A549 (cell line): Measurements from ENCODE around the gene ADCY2. TPM values are rescaled to one million over a fixed set of nuclear protein-coding genes. Genes with fewer than 3 reads are reported as not detected.

Experiments
- ATAC-seq, 2 experiments: fragments of 200-7000 bp in 1 of 2; fragments of >200 bp in 1 of 2; cut with Nextera tagmentation in 1 of 2; cut with Tn5 transposase in 1 of 2; 3 replicates each; pipeline versions ENCODE4 v1.8.0 to v1.9.1; 2018 to 2020; ENCODE audit warnings: mild to moderate bottlenecking in 1 of 2, moderate library complexity in 1 of 2
- CTCF ChIA-PET: fragments of 300-600 bp; sonication (Branson Sonifier 250); formaldehyde crosslinking; extraction: SDS; loops from one replicate; lab custom pipeline; 2021; ENCODE audit warnings: antibody characterized with exemption, inconsistent platforms; lab: Yijun Ruan, JAX
- POLR2A ChIA-PET: fragments of 350-600 bp; formaldehyde crosslinking; extraction: SDS; loops from one replicate; lab custom pipeline; 2021; ENCODE audit warnings: antibody characterized with exemption, inconsistent platforms; lab: Yijun Ruan, JAX
- DNase-seq, 2 experiments: peaks; one replicate each; pipeline versions ENCODE4 v3.0.0 to v3.0.0-alpha.2; 2011 to 2016; ENCODE audit warnings: low read depth in 1 of 2, low spot score in 1 of 2
- FAIRE-seq: peaks from 2 replicates; lab custom pipeline; 2011; peaks lifted over from hg19 to GRCh38; lab: Jason Lieb, UNC
- H3K27ac ChIP-seq, 2 experiments: fragments of >200 bp; sonication (Bioruptor Twin); formaldehyde crosslinking; 3 replicates each; pipeline ENCODE4 v1.5.1; 2016 to 2017
- H3K4me1 ChIP-seq: fragments of >200 bp; sonication (Bioruptor Twin); formaldehyde crosslinking; 3 replicates; pipeline ENCODE4 v1.6.1; 2016
- H3K4me2 ChIP-seq: fragments of >200 bp; sonication (Bioruptor Twin); formaldehyde crosslinking; 3 replicates; pipeline ENCODE4 v1.6.1; 2016
- H3K4me3 ChIP-seq: fragments of >200 bp; sonication (Bioruptor Twin); formaldehyde crosslinking; 3 replicates; pipeline ENCODE4 v1.5.1; 2016
- H3K9me3 ChIP-seq: fragments of >200 bp; sonication (Bioruptor Twin); formaldehyde crosslinking; 3 replicates; pipeline ENCODE4 v1.6.1; 2016
- BHLHE40 ChIP-seq: IDR thresholded peaks from 2 replicates; pipeline ENCODE4 v1.6.1; 2012; ENCODE audit warnings: low read depth, low read length, inconsistent platforms
- CBX2 ChIP-seq: fragments of 200-600 bp; sonication (generic); IDR thresholded peaks from 2 replicates; pipeline ENCODE4 v1.6.1; 2016; ENCODE audit warnings: low read depth, mild to moderate bottlenecking, borderline replicate concordance
- CHD4 ChIP-seq: fragments of 200-600 bp; sonication (generic); IDR thresholded peaks from 2 replicates; pipeline ENCODE4 v1.6.1; 2016; ENCODE audit warnings: antibody characterized with exemption, mild to moderate bottlenecking, borderline replicate concordance
- EHMT2 ChIP-seq: fragments of 200-600 bp; sonication (generic); IDR thresholded peaks from 2 replicates; pipeline ENCODE4 v1.6.1; 2016; ENCODE audit warnings: antibody characterized with exemption, low read depth, mild to moderate bottlenecking, moderate library complexity
- ESRRA ChIP-seq: fragments of 150-350 bp; IDR thresholded peaks from 2 replicates; pipeline ENCODE4 v1.6.1; 2014; ENCODE audit warnings: mild to moderate bottlenecking, low read length, borderline replicate concordance
- FOSL2 ChIP-seq, 2 experiments: fragments of 450-650 bp in 1 of 2; fragments of >200 bp in 1 of 2; sonication (Bioruptor Twin) in 1 of 2; formaldehyde crosslinking; IDR thresholded peaks; 2 replicates each; pipeline versions ENCODE4 v1.5.0 to v1.6.1; 2016 to 2020; ENCODE audit warnings: mild to moderate bottlenecking in 1 of 2, moderate library complexity in 1 of 2
- FOXS1 ChIP-seq: fragments of 250-450 bp; sonication (Bioruptor Pico); IDR thresholded peaks from 2 replicates; pipeline ENCODE4 v1.5.0; 2020; ENCODE audit warnings: mild to moderate bottlenecking, moderate library complexity
- HDAC2 ChIP-seq: fragments of 200-600 bp; sonication (generic); IDR thresholded peaks from 2 replicates; pipeline ENCODE4 v1.6.1; 2016
- HOXB13 ChIP-seq: fragments of 250-450 bp; sonication (Bioruptor Pico); IDR thresholded peaks from 2 replicates; pipeline ENCODE4 v1.5.0; 2020; ENCODE audit warnings: low read depth, mild to moderate bottlenecking, moderate library complexity
- KDM1A ChIP-seq: fragments of 200-600 bp; sonication (generic); IDR thresholded peaks from 2 replicates; pipeline ENCODE4 v1.6.1; 2016; ENCODE audit warnings: low read depth, mild to moderate bottlenecking
- MYC ChIP-seq: IDR thresholded peaks from 2 replicates; pipeline ENCODE4 v1.6.1; 2012; ENCODE audit warnings: mild to moderate bottlenecking, inconsistent platforms, low read length, improper control_type of control experiment, borderline replicate concordance
- NFE2L2 ChIP-seq: fragments of 150-350 bp; conservative IDR thresholded peaks from 2 replicates; pipeline ENCODE4 v1.6.1; 2014; ENCODE audit warnings: low read length
- SREBF2 ChIP-seq: fragments of 450-650 bp; IDR thresholded peaks from 2 replicates; pipeline ENCODE4 v1.6.1; 2014; ENCODE audit warnings: mild to moderate bottlenecking, moderate library complexity
- TFCP2L1 ChIP-seq: fragments of 250-450 bp; sonication (Bioruptor Pico); IDR thresholded peaks from 2 replicates; pipeline ENCODE4 v1.5.0; 2021; ENCODE audit warnings: mild to moderate bottlenecking
- TP53 ChIP-seq: fragments of 250-450 bp; sonication (Bioruptor Pico); IDR thresholded peaks from 2 replicates; pipeline ENCODE4 v1.5.0; 2021; ENCODE audit warnings: mild to moderate bottlenecking, moderate library complexity
- ZNF302 ChIP-seq: fragments of 250-450 bp; sonication (Bioruptor Pico); IDR thresholded peaks from 2 replicates; pipeline ENCODE4 v1.9.0; 2021; ENCODE audit warnings: inconsistent platforms, mild to moderate bottlenecking, moderate library complexity
- WGBS: methylation state at CpG from one replicate; pipeline ENCODE4 v1.1.6; 2017; ENCODE audit errors: missing lambda C conversion rate; 5-methylcytosine and 5-hydroxymethylcytosine counted together
- polyA plus RNA-seq, 4 experiments: library from polyadenylated mRNA; depleted of rRNA in 3 of 4; stranded (reverse); fragments of >200 nt; fragmentation: RNase III in 1 of 4; extraction: RNeasy Plus Mini Kit Qiagen cat#74134 plus additional on column Dnase treatment in 1 of 4; gene quantifications; 2 replicates in 3 of 4; 3 replicates in 1 of 4; pipeline ENCODE4 v1.2.3, GENCODE V29; 2011 to 2017
- TF ChIP-seq, protein P1 (sequence below): IDR thresholded peaks from 2 replicates; pipeline ENCODE4 v1.6.1; 2012; ENCODE audit warnings: low read depth, borderline replicate concordance
- TF ChIP-seq, protein P2 (sequence below): IDR thresholded peaks from 2 replicates; pipeline ENCODE4 v1.6.1; 2012
- TF ChIP-seq, protein P3 (sequence below): fragments of 200-600 bp; sonication (generic); IDR thresholded peaks from 2 replicates; pipeline ENCODE4 v1.6.1; 2016; ENCODE audit warnings: antibody characterized with exemption, mild to moderate bottlenecking, moderate library complexity
- TF ChIP-seq, protein P4 (sequence below): fragments of 450-650 bp; IDR thresholded peaks from 2 replicates; pipeline ENCODE4 v1.6.1; 2014; ENCODE audit warnings: antibody characterized with exemption
- TF ChIP-seq, protein P5 (sequence below): fragments of 150-350 bp; IDR thresholded peaks from 2 replicates; pipeline ENCODE4 v1.6.1; 2014; ENCODE audit warnings: low read depth, mild to moderate bottlenecking, low read length

Gene ADCY2
- polyA plus RNA-seq, 2 of the 4 experiments (the other 2 are of a cell fraction) = not detected

DNA sequence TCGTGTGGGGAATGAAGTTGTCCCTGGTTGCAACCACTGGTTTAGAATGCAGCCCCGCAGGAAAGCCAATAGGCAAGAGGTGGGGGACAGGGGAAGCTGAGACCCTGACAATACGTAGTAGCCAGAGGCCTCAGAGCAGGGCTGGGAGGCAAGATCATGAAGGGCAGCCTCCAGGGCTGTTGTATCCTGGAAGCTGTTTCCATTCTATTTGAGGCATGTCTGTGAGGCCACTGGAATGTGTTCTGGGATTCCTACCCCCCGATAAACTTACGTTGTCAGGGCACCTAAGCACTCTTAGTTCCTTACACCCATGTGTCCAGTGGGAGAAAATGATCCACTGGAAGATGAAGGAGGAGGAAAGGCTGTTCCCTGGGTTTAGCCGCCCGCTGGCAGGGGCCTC is 277.7 kb downstream of the ADCY2 start (continued):
- TF ChIP-seq, protein P1, sequence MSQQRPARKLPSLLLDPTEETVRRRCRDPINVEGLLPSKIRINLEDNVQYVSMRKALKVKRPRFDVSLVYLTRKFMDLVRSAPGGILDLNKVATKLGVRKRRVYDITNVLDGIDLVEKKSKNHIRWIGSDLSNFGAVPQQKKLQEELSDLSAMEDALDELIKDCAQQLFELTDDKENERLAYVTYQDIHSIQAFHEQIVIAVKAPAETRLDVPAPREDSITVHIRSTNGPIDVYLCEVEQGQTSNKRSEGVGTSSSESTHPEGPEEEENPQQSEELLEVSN = no peak
- TF ChIP-seq, protein P2, sequence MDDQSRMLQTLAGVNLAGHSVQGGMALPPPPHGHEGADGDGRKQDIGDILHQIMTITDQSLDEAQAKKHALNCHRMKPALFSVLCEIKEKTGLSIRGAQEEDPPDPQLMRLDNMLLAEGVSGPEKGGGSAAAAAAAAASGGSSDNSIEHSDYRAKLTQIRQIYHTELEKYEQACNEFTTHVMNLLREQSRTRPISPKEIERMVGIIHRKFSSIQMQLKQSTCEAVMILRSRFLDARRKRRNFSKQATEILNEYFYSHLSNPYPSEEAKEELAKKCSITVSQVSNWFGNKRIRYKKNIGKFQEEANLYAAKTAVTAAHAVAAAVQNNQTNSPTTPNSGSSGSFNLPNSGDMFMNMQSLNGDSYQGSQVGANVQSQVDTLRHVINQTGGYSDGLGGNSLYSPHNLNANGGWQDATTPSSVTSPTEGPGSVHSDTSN = no peak
- TF ChIP-seq ZNF302 (CRISPR knock-in tag) = no peak
- TF ChIP-seq EHMT2 = no peak
- TF ChIP-seq FOSL2 (IDR thresholded peaks at IDR 0.05) = no peak
- TF ChIP-seq FOSL2 (CRISPR knock-in tag; IDR thresholded peaks at IDR 0.05) = no peak
- no peak for TF ChIP-seq CHD4

DNA sequence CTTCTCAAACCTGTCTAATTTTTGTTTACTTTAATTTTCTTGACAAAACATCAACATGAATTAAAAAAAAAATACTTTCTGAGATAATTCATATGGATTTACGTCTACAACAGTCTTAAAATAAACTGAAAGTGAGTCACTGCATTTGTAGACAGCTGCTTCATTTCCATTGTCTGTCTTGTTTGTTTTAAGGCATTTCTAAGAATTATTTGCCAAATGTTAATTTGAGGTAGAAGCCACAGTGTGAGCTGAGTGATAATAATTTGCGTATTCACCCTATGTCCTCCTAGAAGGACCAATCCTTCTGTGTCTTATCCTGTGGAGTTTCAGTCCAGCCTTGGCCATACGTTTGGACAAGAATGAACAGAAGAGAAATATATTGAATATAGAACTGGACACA is 280.5 kb downstream of the ADCY2 start:
- TF ChIP-seq, protein P3, sequence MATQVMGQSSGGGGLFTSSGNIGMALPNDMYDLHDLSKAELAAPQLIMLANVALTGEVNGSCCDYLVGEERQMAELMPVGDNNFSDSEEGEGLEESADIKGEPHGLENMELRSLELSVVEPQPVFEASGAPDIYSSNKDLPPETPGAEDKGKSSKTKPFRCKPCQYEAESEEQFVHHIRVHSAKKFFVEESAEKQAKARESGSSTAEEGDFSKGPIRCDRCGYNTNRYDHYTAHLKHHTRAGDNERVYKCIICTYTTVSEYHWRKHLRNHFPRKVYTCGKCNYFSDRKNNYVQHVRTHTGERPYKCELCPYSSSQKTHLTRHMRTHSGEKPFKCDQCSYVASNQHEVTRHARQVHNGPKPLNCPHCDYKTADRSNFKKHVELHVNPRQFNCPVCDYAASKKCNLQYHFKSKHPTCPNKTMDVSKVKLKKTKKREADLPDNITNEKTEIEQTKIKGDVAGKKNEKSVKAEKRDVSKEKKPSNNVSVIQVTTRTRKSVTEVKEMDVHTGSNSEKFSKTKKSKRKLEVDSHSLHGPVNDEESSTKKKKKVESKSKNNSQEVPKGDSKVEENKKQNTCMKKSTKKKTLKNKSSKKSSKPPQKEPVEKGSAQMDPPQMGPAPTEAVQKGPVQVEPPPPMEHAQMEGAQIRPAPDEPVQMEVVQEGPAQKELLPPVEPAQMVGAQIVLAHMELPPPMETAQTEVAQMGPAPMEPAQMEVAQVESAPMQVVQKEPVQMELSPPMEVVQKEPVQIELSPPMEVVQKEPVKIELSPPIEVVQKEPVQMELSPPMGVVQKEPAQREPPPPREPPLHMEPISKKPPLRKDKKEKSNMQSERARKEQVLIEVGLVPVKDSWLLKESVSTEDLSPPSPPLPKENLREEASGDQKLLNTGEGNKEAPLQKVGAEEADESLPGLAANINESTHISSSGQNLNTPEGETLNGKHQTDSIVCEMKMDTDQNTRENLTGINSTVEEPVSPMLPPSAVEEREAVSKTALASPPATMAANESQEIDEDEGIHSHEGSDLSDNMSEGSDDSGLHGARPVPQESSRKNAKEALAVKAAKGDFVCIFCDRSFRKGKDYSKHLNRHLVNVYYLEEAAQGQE = no peak
- TF ChIP-seq MYC = no peak
- TF ChIP-seq, protein P4, sequence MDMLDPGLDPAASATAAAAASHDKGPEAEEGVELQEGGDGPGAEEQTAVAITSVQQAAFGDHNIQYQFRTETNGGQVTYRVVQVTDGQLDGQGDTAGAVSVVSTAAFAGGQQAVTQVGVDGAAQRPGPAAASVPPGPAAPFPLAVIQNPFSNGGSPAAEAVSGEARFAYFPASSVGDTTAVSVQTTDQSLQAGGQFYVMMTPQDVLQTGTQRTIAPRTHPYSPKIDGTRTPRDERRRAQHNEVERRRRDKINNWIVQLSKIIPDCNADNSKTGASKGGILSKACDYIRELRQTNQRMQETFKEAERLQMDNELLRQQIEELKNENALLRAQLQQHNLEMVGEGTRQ = no peak
- TF ChIP-seq CBX2 = no peak
- TF ChIP-seq, protein P1 = no peak
- TF ChIP-seq NFE2L2 = no peak
- no peak for TF ChIP-seq HOXB13 (CRISPR knock-in tag)
- TF ChIP-seq BHLHE40 = no peak
- TF ChIP-seq ESRRA = no peak
- H3K4me2 ChIP-seq = no peak overlapping the region

DNA sequence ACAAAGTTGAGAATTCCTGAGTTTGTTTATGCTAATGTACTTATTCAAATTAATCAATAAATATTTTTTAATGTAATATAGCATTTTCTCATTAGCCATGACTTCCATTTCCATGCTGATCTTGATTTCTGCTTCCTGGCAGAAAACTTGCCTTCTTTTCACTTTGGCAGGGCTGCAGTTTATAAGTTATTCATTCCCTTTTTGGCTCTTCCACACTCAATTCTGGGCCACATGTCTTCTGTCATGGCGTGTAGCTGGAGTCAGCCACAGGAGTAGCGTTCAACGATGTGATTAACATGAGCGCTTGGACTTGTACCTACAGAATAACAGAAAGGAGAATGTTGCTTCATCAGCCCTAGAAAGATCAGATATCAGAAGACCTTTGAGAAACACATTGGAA is 282.1 kb downstream of the ADCY2 start:
- no peak overlapping the region for H3K4me2 ChIP-seq
- CTCF ChIA-PET = no interaction called here

More for the DNA sequence above, 280.5 kb downstream of the ADCY2 start:
- H3K4me3 ChIP-seq = no peak overlapping the region
- WGBS = 3% methylated on average over 3 of the region's 3 CpGs
- FAIRE-seq = peak; percentile 78
- H3K9me3 ChIP-seq = no peaks in the 10 kb centered on the region
- no peak overlapping the region for H3K27ac ChIP-seq
- POLR2A ChIA-PET = no interaction called here
- DNase-seq = no peak
- H3K4me1 ChIP-seq = no peaks in the 10 kb centered on the region
- CTCF ChIA-PET = interaction anchor here (0.9 kb wide), 1 partner anchor 910 kb away, joined by 3 read pairs; no protein-coding TSS in a partner anchor
- no peak for ATAC-seq

More for the DNA sequence above, 282.1 kb downstream of the ADCY2 start:
- WGBS = 50% methylated on average over 4 of the region's 4 CpGs
- Histone ChIP-seq H3K4me3 (no peak overlapping the region), H3K9me3 (no peaks in the 10 kb centered on the region), H3K27ac (no peak overlapping the region), H3K4me1 (no peaks in the 10 kb centered on the region)
- FAIRE-seq (no peak), ATAC-seq (no peak), DNase-seq (no peak)
- POLR2A ChIA-PET = no interaction called here
- TF ChIP-seq HDAC2 (no peak), FOXS1 (no peak), TP53 (CRISPR knock-in tag) (no peak), SREBF2 (no peak), TFCP2L1 (no peak), KDM1A (no peak)
- TF ChIP-seq, protein P5, sequence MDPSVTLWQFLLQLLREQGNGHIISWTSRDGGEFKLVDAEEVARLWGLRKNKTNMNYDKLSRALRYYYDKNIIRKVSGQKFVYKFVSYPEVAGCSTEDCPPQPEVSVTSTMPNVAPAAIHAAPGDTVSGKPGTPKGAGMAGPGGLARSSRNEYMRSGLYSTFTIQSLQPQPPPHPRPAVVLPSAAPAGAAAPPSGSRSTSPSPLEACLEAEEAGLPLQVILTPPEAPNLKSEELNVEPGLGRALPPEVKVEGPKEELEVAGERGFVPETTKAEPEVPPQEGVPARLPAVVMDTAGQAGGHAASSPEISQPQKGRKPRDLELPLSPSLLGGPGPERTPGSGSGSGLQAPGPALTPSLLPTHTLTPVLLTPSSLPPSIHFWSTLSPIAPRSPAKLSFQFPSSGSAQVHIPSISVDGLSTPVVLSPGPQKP = no peak
